Endodermal cell (in vitro differentiated cells): ENCODE results near the gene ANLN. TPM values are rescaled to one million over a fixed set of nuclear protein-coding genes. Genes with fewer than 3 reads are reported as not detected.

ENCODE experiments used
- DNase-seq: peaks from one replicate; pipeline ENCODE4 v3.0.0-alpha.2; 2017
- H3K27ac ChIP-seq: 2 replicates; pipeline ENCODE4 v1.5.1; 2013; ENCODE audit warnings: mild to moderate bottlenecking, low read depth, low read length, moderate library complexity
- H3K27me3 ChIP-seq: 2 replicates; pipeline ENCODE4 v1.6.1; 2013; ENCODE audit warnings: mild to moderate bottlenecking, low read length, moderate library complexity; ENCODE audit not compliant: insufficient read depth, control insufficient read depth, poor library complexity, severe bottlenecking
- H3K36me3 ChIP-seq: 2 replicates; pipeline ENCODE4 v1.7.0; 2013; ENCODE audit warnings: mild to moderate bottlenecking, low read length, moderate library complexity; ENCODE audit not compliant: control insufficient read depth, insufficient read depth
- H3K4me1 ChIP-seq: one replicate; pipeline ENCODE4 v1.7.0; 2013; ENCODE audit warnings: low read length; ENCODE audit not compliant: control insufficient read depth, insufficient read depth
- H3K4me3 ChIP-seq: 2 replicates; pipeline ENCODE4 v1.5.1; 2013; ENCODE audit warnings: mild to moderate bottlenecking, low read length, moderate library complexity
- H3K9ac ChIP-seq: 2 replicates; pipeline ENCODE4 v1.6.1; 2013; ENCODE audit warnings: mild to moderate bottlenecking, low read length, moderate library complexity; ENCODE audit not compliant: poor library complexity, severe bottlenecking; ENCODE audit errors: extremely low read depth
- H3K9me3 ChIP-seq: 2 replicates; pipeline ENCODE4 v1.6.1; 2013; ENCODE audit warnings: mild to moderate bottlenecking, low read length, moderate library complexity; ENCODE audit not compliant: control insufficient read depth
- H3K27ac Mint-ChIP-seq: 2 replicates; pipeline ENCODE4 v1.8.0; 2020; ENCODE audit warnings: mixed read lengths
- H3K27me3 Mint-ChIP-seq: 2 replicates; pipeline ENCODE4 v1.8.0; 2021; ENCODE audit warnings: mild to moderate bottlenecking, mixed read lengths; ENCODE audit not compliant: insufficient read depth
- H3K36me3 Mint-ChIP-seq: 2 replicates; pipeline ENCODE4 v1.8.0; 2020; ENCODE audit warnings: low read depth, mixed read lengths
- H3K4me1 Mint-ChIP-seq: 2 replicates; pipeline ENCODE4 v1.8.0; 2020; ENCODE audit warnings: mixed read lengths
- H3K4me3 Mint-ChIP-seq: 2 replicates; pipeline ENCODE4 v1.8.0; 2020; ENCODE audit warnings: mild to moderate bottlenecking, moderate library complexity, mixed read lengths
- H3K9me3 Mint-ChIP-seq: 2 replicates; pipeline ENCODE4 v1.8.0; 2020; ENCODE audit warnings: mild to moderate bottlenecking, mixed read lengths
- CTCF ChIP-seq: fragments of 200-600 bp; sonication (generic); conservative IDR thresholded peaks from 2 replicates; pipeline ENCODE4 v1.5.0; 2021; ENCODE audit warnings: antibody characterized with exemption, mild to moderate bottlenecking
- WGBS, 2 experiments: methylation state at CpG; one replicate each; pipeline versions ENCODE4 v1.1.5 to v1.1.7; 2013; ENCODE audit warnings: missing lambda C conversion rate in 2 of 2, mixed read lengths in 1 of 2; ENCODE audit not compliant: insufficient coverage in 1 of 2, insufficient read length in 1 of 2; 5-methylcytosine and 5-hydroxymethylcytosine counted together
- total RNA-seq, 2 donors: library from RNA; stranded (reverse); fragmentation: NEBNext Ultra II Directional in 1 of 2; extraction: Animal tissue kit (Norgen Biotek cat#: 25700) in 1 of 2; gene quantifications; 2 replicates in 1 of 2; 3 replicates in 1 of 2; pipeline ENCODE4 v1.2.1, GENCODE V29; 2021

ANLN gene
- total RNA-seq, 2 donors from 2014 or later, result 78.6 to 138 TPM

- Histone ChIP-seq H3K9me3 (no peaks in the 10 kb centered on the region), H3K4me1 (no peaks in the 10 kb centered on the region), H3K27me3 (peaks cover 33% of the 10 kb centered on the region), H3K4me3 (peak overlapping the region; percentile 93), H3K9ac (peak overlapping the region; percentile 77), H3K27ac (no peak overlapping the region), H3K36me3 (no peaks in the 10 kb centered on the region)
- Mint-ChIP-seq H3K4me1 (no peaks in the 10 kb centered on the region), H3K27ac (peak overlapping the region; percentile 66), H3K36me3 (no peaks in the 10 kb centered on the region), H3K4me3 (peak overlapping the region; percentile 72), H3K9me3 (no peaks in the 10 kb centered on the region), H3K27me3 (peaks cover 71% of the 10 kb centered on the region)
- WGBS, 2 experiments, result 1% methylated on average over 23 to 96 of the region's 96 CpGs
- peak; percentile 97 for DNase-seq
- peak; percentile 92 for TF ChIP-seq CTCF
Observed at GRCh38 chr7:36366718-36367560, 22.7 kb upstream of the ANLN start.

- Histone ChIP-seq H3K27ac (no peak overlapping the region), H3K36me3 (no peaks in the 10 kb centered on the region), H3K4me1 (no peaks in the 10 kb centered on the region), H3K27me3 (peaks cover 27% of the 10 kb centered on the region), H3K9ac (no peak overlapping the region), H3K9me3 (no peaks in the 10 kb centered on the region), H3K4me3 (peak overlapping the region; percentile 93)
- no peak for DNase-seq
- 84 to 95% methylated on average over 12 to 15 of the region's 16 CpGs for WGBS, 2 experiments
- Mint-ChIP-seq H3K9me3 (no peaks in the 10 kb centered on the region), H3K27ac (no peak overlapping the region), H3K4me3 (peak overlapping the region; percentile 72), H3K36me3 (no peaks in the 10 kb centered on the region), H3K27me3 (peaks cover 65% of the 10 kb centered on the region), H3K4me1 (no peaks in the 10 kb centered on the region)
- TF ChIP-seq CTCF, result no peak
Observed at GRCh38 chr7:36367561-36368077, 22.0 kb upstream of the ANLN start.

GRCh38 chr7:36368496-36368895, 21.2 kb upstream of the ANLN start:
- Histone ChIP-seq H3K27ac (no peak overlapping the region), H3K9ac (no peak overlapping the region), H3K9me3 (no peaks in the 10 kb centered on the region), H3K27me3 (peaks cover 18% of the 10 kb centered on the region), H3K4me3 (no peak overlapping the region), H3K4me1 (no peaks in the 10 kb centered on the region), H3K36me3 (no peaks in the 10 kb centered on the region)
- Mint-ChIP-seq H3K27me3 (peaks cover 56% of the 10 kb centered on the region), H3K4me1 (no peaks in the 10 kb centered on the region), H3K4me3 (no peak overlapping the region), H3K36me3 (no peaks in the 10 kb centered on the region), H3K9me3 (no peaks in the 10 kb centered on the region), H3K27ac (no peak overlapping the region)
- DNase-seq, result no peak
- WGBS, 2 experiments, result 73% methylated on average over 3 of the region's 3 CpGs
- TF ChIP-seq CTCF, result no peak
